Measurements from ENCODE around the gene VAMP4. TPM values are rescaled to one million over a fixed set of nuclear protein-coding genes. Genes with fewer than 3 reads are reported as not detected.

The VAMP4 gene
- total RNA-seq, 5 donors from 2014 or later (not counting 1 experiment from before 2014, with no cell fraction given) = 17.8 to 39.9 (median 33.9) TPM

DNA sequence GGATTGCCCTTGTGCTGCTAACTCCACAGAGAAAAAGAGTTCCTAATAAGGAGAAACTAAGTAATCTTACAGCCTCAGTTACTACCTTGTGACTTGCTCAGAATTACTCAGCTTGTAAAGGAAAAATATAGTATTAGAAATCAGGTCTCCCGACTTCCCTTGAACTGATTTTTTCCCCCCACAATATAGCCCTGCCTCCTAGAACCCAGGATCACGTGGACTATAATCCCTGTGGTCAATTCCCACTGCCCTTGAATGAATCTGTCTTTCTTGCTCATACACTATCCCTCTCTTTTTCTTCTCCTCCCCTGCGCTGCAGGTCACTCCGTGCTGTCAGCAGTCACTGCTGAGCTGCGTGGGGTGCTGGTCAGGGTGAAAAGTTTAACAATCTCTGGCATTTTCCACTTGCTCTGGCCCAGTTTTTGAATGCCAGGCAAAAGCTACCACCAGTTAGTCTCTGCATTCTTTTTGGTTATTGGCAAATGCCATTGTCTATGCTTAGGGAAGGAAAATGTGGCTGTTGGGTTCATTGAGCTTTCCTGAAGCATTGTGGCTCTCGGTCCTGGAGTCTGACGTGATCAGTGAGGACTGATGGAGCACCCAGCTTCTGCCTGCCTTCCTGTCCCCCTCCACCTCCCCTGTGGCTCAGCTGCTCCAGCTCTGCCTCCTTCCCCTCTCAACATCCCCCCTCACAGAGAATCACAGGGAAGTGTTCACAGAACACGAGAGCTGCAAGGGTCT is 87.5 kb downstream of the VAMP4 start:
- Mint-ChIP-seq H3K27ac (no peak overlapping the region), H3K27me3 (peaks cover 15 to 16% of the 10 kb centered on the region in 2 donors), H3K4me1 (peaks cover 9 to 12% (median 11%) of the 10 kb centered on the region in 3 donors), H3K36me3 (no peaks in the 10 kb centered on the region), H3K4me3 (no peak overlapping the region), H3K9me3 (no peaks in the 10 kb centered on the region)
- ChIA-PET CTCF (interaction anchor here (0.8 to 2.0 kb wide), 3 partner anchors 9 to 87 kb away, joined by 4 to 9 read pairs (median 5); no protein-coding TSS in a partner anchor), POLR2A (no interaction called here)
- Histone ChIP-seq H3K36me3 (ENCODE audit: control insufficient read depth in 2 of 2, extremely low read depth in 1 of 2, insufficient read depth in 1 of 2, low read length in 1 of 2) (no peaks in the 10 kb centered on the region), H3K27me3 (replicated peaks in 1 of 2; ENCODE audit: control insufficient read depth in 2 of 2, extremely low read depth in 1 of 2, insufficient read depth in 2 of 2, low read length in 1 of 2) (peaks cover 0 to 23% of the 10 kb centered on the region in 2 experiments), H3K4me1 (ENCODE audit: control insufficient read depth in 1 of 2, extremely low read depth in 1 of 2, insufficient read depth in 2 of 2, low read length in 2 of 2) (peaks cover 4 to 5% of the 10 kb centered on the region in 2 experiments), H3K9me3 (no peaks in the 10 kb centered on the region), H3K27ac (ENCODE audit: low read length) (no peak overlapping the region), H3K4me3 (ENCODE audit: control insufficient read depth in 1 of 2, extremely low read depth in 1 of 2, low read length in 1 of 2) (no peak overlapping the region)
- DNase-seq = no peak
- ATAC-seq (replicated peaks in 1 of 4) = no peak
- 71% methylated on average over 6 of the region's 8 CpGs for WGBS (ENCODE audit: insufficient coverage)

DNA sequence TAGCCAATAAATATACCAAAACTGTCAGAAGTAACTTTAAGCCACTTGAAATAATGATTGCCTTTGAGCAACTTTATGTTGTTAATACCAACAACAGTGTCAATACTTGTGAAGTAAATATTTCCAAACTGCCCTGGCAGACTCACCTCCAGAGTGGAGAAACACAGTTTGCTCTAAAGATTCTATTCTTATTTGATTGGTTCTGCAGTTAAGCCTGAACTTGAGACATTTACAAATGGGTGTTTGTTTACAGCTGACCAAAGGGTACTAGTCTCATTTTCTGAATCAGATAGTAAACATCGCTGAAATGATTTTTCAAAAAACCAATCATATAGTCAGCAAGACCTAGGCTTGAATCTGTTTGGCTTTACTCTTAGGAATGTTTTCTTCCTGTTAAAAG is 88.1 kb downstream of the VAMP4 start:
- Histone ChIP-seq H3K27me3 (replicated peaks in 1 of 2; ENCODE audit: control insufficient read depth in 2 of 2, extremely low read depth in 1 of 2, insufficient read depth in 2 of 2, low read length in 1 of 2) (peaks cover 0 to 23% of the 10 kb centered on the region in 2 experiments), H3K36me3 (ENCODE audit: control insufficient read depth in 2 of 2, extremely low read depth in 1 of 2, insufficient read depth in 1 of 2, low read length in 1 of 2) (no peaks in the 10 kb centered on the region), H3K4me1 (ENCODE audit: control insufficient read depth in 1 of 2, extremely low read depth in 1 of 2, insufficient read depth in 2 of 2, low read length in 2 of 2) (peaks cover 4 to 5% of the 10 kb centered on the region in 2 experiments), H3K9me3 (no peaks in the 10 kb centered on the region), H3K4me3 (ENCODE audit: control insufficient read depth in 1 of 2, extremely low read depth in 1 of 2, low read length in 1 of 2) (no peak overlapping the region), H3K27ac (ENCODE audit: low read length) (no peak overlapping the region)
- CTCF ChIA-PET = no interaction called here
- H3K36me3 Mint-ChIP-seq = no peaks in the 10 kb centered on the region
- POLR2A ChIA-PET = no interaction called here
- peaks cover 9 to 12% (median 11%) of the 10 kb centered on the region in 3 donors for H3K4me1 Mint-ChIP-seq
- H3K9me3 Mint-ChIP-seq = no peaks in the 10 kb centered on the region
- H3K27me3 Mint-ChIP-seq = peaks cover 15 to 16% of the 10 kb centered on the region in 2 donors
- ATAC-seq (replicated peaks in 1 of 4) = no peak
- no peak overlapping the region for H3K4me3 Mint-ChIP-seq
- H3K27ac Mint-ChIP-seq = no peak overlapping the region
- DNase-seq = no peak
- no CpG with 5 or more reads among the region's 1 CpG for WGBS (ENCODE audit: insufficient coverage)

DNA sequence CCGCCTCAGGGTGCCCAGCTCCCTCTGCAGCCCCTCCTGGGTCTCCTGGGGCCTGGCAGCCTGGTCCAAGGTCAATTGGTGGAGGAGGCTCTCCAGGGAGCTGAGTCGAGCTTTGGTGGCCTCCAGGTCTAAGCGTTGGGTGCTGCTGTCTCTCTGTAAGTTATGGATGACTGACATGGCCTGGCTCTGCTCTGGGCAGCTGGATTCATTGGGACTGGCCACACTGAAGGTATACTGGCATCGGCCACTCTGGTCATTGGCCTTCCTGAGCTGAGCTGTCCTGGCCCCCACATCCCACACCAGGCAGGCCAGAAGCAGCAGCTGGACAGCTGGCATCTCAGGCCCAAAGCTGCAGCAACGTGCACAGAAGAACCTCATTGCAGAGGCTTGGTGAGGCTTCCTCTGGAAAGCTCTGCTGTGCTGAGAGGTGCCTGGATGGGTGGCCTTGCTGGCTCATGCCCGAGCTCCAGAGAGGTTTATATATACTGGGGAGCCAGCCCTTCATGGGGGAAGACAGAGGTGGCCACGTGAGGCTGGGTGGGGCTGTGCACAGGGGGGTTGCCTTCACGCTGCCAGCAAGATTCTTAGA is 89.5 kb downstream of the VAMP4 start, which contains the start of gene MYOC:
MYOC (minus strand) TSS at position 455 of the 589 bp plus-strand sequence; CDS start at position 378, 77 bp downstream.
- Histone ChIP-seq H3K36me3 (ENCODE audit: control insufficient read depth in 2 of 2, extremely low read depth in 1 of 2, insufficient read depth in 1 of 2, low read length in 1 of 2) (no peaks in the 10 kb centered on the region), H3K27ac (ENCODE audit: low read length) (no peak within 1 kb of the TSS), H3K4me1 (ENCODE audit: control insufficient read depth in 1 of 2, extremely low read depth in 1 of 2, insufficient read depth in 2 of 2, low read length in 2 of 2) (peaks cover 4 to 5% of the 10 kb centered on the region in 2 experiments), H3K27me3 (replicated peaks in 1 of 2; ENCODE audit: control insufficient read depth in 2 of 2, extremely low read depth in 1 of 2, insufficient read depth in 2 of 2, low read length in 1 of 2) (peaks cover 0 to 23% of the 10 kb centered on the region in 2 experiments), H3K9me3 (no peaks in the 10 kb centered on the region), H3K4me3 (ENCODE audit: control insufficient read depth in 1 of 2, extremely low read depth in 1 of 2, low read length in 1 of 2) (no peak within 1 kb of the TSS)
- ATAC-seq (replicated peaks in 1 of 4) = no peak
- H3K27ac Mint-ChIP-seq = no peak within 1 kb of the TSS
- no peaks in the 10 kb centered on the region for H3K36me3 Mint-ChIP-seq
- no peak for DNase-seq
- POLR2A ChIA-PET = no interaction called here
- H3K9me3 Mint-ChIP-seq = no peaks in the 10 kb centered on the region
- H3K4me3 Mint-ChIP-seq = no peak within 1 kb of the TSS
- 81% methylated on average over 5 of the region's 8 CpGs for WGBS (ENCODE audit: insufficient coverage)
- H3K27me3 Mint-ChIP-seq = peaks cover 11 to 16% of the 10 kb centered on the region in 2 donors
- H3K4me1 Mint-ChIP-seq = peaks cover 9 to 12% (median 11%) of the 10 kb centered on the region in 3 donors
- CTCF ChIA-PET = no interaction called here

Other genes with a start within 250 kb of the VAMP4 start
- gene MYOCOS, start 119.8 kb downstream of the VAMP4 start, total RNA-seq = under 1 TPM in 2 of 5 donors, not detected in 3; 0.18 to 0.33 TPM
- gene MYOC, start 89.4 kb downstream of the VAMP4 start, total RNA-seq = not detected
- 10 to 100 TPM; 16.0 to 37.6 (median 35.2) TPM for gene METTL13, start 39.6 kb upstream of the VAMP4 start, total RNA-seq
- gene DNM3, start 99.4 kb upstream of the VAMP4 start, total RNA-seq = 1 to 10 TPM; 2.0 to 2.8 (median 2.4) TPM

Data from T-cell (primary cell).